DMS153 (cell line): ENCODE data around the gene PAPPA2.
"Not testable (repeated sequence)": the region's sequence is repeated elsewhere in the genome, so short reads cannot be mapped to it uniquely, and the experiment has no call there.

Experiments
- DNase-seq: peaks from one replicate; lab custom pipeline; 2025; lab: John Stamatoyannopoulos, UW

The PAPPA2 gene

GRCh38 chr1:176462674-176463378 is at the start of gene PAPPA2:
Gene PAPPA2, plus strand, starts transcription at chr1:176463175. Its CDS starts 93,148 bp downstream, at chr1:176556323.
- DNase-seq, result no peak

DNA sequence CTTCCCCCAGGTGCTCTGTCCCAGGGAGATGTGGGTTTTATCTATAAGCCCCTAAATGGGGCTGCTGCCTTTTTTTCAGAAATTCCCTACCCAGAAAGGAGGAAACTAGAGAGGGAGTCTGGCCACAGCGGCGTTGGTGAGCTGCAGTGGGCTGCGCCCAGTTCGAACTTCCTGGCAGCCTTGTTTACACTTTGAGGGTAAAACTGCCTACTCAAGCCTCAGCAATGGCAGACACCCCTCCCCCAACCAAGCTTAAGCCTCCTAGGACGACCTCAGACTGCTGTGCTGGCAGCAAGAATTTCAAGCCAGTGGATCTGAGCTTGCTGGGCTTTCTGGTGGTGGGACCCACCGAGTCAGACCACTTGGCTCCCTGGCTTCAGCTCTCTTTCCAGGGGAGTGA is 46.2 kb upstream of the PAPPA2 start:
- DNase-seq, result no peak

DNA sequence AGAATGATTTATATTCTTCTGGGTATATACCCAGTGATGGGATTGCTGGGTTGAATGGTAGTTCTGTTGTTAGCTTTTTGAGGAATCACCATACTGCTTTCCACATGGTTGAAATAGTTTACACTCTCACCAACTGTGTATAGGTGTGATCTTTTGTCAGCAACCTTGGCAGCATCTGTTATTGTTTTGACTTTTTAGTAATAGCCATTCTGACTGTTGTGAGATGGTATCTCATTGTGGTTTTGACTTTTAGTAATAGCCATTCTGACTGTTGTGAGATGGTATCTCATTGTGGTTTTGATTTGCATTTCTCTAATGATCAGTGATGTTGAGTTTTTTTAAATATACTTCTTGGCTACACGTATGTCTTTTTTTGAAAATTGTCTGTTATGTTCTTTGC is 43.4 kb upstream of the PAPPA2 start:
- DNase-seq, result not testable (repeated sequence)

DNA sequence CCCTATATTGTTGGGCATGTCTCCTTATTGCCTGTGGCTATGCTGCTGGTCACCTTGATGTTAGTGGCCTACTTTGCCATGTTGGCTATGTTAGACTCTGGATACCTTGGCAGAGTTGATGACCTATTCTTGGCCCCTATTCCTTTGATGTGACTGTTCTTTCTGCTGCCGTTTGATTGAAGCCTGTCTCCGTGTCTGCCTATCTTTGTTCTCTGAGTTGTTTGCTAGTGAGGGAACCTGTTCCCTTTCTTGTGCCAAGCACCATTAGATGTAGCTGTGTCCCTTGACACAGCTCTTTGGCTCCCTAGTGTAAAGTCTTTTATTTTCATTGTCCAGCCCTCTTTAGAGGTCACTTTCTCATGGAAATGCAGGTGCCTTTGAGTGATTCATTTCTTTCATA is 28.7 kb upstream of the PAPPA2 start:
- DNase-seq, result no peak

DNA sequence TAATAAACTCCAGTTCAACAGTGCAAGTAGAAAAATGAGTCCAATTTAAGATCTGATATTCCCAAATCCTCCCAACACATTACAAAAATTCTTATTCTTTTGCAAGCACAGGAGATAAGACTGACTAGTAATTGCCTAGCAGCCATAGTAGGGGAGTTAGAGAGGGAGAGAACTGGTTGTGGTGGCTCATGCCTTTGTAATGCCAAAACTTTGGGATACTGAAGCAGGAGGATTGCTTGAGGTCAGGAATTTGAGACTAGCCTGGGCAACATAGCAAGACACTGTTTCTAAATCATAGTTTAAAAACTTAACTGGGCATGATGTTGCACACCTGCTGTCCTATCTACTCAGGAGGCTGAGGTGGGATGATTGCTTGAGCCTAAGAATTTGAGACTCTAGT is 26.7 kb upstream of the PAPPA2 start:
- no peak for DNase-seq

DNA sequence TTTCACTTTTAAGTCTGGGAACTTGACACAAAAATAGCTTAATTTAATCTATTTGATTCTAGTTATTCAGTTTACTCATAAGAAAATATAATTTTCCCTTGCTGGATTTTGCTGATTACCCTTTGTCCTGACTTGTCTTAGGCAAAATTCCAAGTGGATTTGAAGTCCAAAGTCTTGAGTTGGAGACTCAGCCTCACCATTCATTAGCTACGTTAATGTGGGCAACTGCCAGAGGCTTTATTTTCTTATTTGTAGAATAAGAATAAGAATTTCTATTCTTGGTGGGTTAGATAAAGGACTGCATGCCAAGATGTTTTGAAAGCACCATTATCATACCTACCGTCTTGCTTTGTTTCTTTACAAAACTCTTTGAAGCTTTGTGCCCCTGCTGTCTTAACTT is 22.8 kb upstream of the PAPPA2 start:
- DNase-seq, result no peak

DNA sequence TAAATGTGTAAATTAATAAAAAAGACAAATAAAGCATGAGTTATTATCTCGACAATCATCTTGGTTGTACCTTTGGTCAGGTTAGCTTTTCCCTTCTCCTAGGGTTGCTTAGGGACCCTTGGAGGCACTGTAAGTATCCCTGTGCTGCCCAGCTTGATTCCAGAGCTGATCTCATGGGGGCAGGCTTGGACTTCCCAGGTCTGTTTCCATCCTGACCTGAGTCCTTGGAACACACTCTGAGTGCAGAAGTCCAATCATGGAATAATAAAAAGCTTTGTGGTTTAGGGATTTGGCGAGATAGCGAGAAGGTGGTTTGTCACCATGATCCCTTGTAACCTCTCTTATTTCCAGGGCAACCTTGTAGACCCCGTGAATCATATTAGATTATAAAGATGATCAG is 18.7 kb upstream of the PAPPA2 start:
- DNase-seq, result no peak

DNA sequence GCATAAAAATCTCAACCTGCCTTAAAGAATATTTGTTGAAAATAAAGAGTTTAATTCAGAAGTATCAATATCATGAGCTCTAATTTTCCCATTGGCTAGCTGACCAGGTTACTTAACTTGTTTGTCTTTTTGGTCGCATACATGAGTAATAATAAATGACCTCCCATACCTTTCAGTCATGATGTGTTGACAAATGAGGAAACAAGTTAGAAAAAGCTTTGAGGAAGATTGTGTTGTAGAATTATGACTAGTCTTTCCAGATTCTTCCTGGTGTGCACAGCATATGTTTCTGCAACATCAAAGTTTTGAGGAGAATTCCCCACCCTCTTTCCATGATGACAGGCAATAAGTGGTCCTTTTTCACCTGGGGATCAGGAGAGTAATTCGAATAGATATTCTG is 17.6 kb upstream of the PAPPA2 start:
- DNase-seq, result no peak

DNA sequence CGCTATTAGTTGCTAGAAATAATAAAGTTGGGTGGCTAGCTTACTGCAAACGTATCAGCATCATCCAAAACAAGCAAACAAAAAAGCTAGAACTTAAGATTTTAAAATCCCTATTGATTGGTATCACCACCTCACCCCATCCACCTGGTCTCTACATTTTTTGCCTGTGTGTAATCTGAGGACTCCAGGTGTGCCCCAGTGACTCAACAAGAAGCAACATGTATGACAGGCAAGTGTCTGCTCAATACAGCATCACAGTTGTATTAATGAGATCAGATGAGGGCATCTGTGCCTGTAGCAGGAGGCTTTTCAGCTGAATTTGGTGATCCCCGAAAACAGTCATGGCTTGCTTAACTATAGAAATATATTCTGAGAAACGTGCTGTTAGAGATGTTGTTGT is 14.6 kb upstream of the PAPPA2 start:
- no peak for DNase-seq

DNA sequence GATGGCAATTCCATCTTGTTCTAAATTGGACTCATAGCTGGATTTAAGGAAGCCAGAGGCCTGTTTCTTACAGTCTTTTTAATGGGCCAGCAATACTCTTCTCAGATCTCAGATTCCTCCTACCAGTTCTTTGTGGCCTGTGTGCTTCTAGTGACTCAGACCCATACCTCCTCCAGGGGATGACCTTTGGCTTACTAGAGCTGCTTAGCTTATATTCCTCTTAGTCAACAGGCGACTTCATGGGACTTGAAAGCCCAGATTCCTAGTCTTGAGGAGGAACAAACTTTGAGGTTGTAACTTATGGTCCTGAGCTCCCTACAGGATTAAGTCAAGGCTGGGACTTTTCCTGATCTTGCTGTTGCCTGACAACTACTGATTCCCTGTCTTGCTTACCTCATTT is 12.4 kb upstream of the PAPPA2 start:
- DNase-seq, result no peak

- DNase-seq, result not testable (repeated sequence)
Observed at GRCh38 chr1:176451741-176452140, 11.2 kb upstream of the PAPPA2 start.

DNA sequence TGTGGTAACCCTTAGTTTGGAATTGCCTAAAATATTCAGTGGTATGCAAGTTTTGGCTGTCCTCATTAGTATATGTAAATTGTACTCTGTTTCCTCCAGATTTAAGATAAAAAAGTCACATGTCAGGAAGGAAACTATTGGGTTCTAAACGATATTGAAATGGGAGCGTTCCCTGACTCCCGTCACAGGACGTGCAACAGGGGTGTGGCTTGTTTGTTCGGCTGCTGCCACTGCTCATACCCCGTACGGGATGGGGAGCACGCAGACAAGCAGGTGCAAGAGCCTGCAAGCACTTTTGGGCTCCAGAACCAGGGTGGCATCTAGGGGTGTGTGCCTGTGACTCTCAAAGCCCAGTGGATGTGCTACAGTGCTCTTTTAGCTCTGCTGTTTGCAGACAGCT is 6.2 kb upstream of the PAPPA2 start:
- DNase-seq, result no peak

GRCh38 chr1:176460544-176461336 is 2.2 kb upstream of the PAPPA2 start:
- no peak for DNase-seq

GRCh38 chr1:176461576-176461975 is 1.4 kb upstream of the PAPPA2 start:
- DNase-seq, result no peak

DNA sequence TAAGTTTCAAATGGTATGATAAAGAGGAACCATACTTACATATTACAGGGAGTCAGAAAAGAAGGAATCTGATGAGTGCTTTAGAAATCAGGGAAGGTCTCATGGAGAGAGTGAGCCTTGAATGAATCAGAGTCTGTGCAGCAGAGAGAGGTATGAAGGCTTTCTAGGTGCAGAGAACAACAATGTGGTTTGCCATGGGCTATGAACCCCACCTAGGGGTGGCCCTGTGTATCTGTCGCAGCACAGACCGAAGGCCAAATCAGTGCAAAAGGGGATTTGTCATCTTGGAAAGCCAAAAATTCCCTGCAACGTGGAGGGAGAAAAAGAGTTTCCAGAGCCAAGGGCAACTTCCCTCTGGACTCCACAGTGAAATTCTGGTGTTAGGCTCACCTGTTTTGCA is 3.5 kb downstream of the PAPPA2 start:
- no peak for DNase-seq

- DNase-seq, result no peak
Observed at GRCh38 chr1:176469450-176470010, 6.6 kb downstream of the PAPPA2 start.

GRCh38 chr1:176471338-176472121 is 8.6 kb downstream of the PAPPA2 start:
- no peak for DNase-seq

- DNase-seq, result no peak
Observed at GRCh38 chr1:176479971-176480370, 17.0 kb downstream of the PAPPA2 start.

GRCh38 chr1:176480750-176481149 is 17.8 kb downstream of the PAPPA2 start:
- DNase-seq, result no peak

DNA sequence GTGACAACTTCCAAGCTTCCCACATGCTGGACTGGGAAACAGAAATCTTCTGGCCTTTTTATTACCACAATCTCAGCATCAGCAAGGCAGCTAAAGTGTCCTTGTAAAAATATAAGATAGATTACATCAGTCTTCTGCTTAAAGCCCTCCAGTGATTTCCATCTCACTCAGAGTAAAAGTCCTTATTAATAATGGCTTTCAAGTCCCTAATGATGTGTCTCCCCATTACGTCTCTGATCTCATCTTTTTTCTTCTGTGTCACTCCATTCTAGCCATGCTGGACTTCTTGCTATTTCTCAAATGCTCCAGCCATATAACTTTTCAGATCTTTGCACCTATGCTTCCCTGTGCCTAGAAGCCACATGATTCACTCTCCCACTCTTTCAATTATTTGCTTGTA is 22.1 kb downstream of the PAPPA2 start:
- no peak for DNase-seq

DNA sequence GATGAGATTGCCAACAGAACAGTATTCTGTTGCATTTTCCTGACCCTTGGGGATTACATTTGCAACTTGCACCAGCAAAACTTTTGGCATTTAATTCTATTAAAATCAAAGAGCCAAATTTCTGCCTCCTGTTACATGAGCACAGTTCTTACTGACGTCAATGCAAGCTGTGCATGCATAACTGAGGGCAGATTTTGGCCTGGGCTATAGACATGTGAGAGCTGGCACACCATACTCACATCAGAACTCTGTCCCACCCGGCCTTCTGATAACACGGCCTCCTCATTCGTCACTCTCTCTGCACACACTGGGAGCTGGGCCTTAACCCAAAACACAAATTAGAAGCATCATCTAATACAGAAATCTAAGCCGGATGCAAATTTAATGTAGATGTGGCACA is 31.5 kb downstream of the PAPPA2 start:
- DNase-seq, result no peak

GRCh38 chr1:176499671-176500070 is 36.7 kb downstream of the PAPPA2 start:
- DNase-seq, result no peak

DNA sequence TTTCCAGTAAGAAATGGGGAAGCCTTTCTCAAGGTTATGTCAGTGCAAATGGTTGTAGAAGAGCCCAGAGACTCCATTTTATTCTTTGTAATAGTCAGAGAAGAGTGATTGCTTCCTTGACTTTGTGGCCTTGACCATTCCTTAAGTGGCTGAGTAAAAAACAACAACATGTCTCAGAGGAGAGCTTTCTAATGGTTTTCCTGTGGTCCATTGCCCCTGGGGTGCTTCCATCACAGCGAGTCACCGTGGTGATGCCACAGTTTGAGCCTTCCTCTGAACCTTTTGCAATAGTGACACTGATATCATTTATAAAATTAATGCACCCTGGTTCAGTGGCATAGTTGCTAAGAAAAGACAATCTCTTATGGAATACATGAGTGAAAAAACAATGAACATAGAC is 38.6 kb downstream of the PAPPA2 start:
- no peak for DNase-seq
